Right lobe of liver (tissue), 4 donors: ENCODE results near the gene STX8.

Experiments
- POLR2A ChIP-seq: fragments of 450-650 bp; IDR thresholded peaks from one replicate; pipeline ENCODE4 v1.6.1; 2017; ENCODE audit warnings: antibody characterized with exemption, mild to moderate bottlenecking
- TF ChIP-seq, protein P1 (sequence below), 4 donors: fragments of 200-600 bp in 3 of 4; fragments of 450-650 bp in 1 of 4; IDR thresholded peaks; one replicate each; pipeline versions ENCODE4 v1.5.1 to v1.8.0; 2016 to 2022; ENCODE audit warnings: antibody characterized with exemption in 4 of 4, mild to moderate bottlenecking in 2 of 4
- donor health status: DM: no; HTN: no; CAD: no.
- donor health status: DM: no; HTN: no; CAD: no.
- donor health status: DM: no; HTN: yes; CAD: no.

DNA sequence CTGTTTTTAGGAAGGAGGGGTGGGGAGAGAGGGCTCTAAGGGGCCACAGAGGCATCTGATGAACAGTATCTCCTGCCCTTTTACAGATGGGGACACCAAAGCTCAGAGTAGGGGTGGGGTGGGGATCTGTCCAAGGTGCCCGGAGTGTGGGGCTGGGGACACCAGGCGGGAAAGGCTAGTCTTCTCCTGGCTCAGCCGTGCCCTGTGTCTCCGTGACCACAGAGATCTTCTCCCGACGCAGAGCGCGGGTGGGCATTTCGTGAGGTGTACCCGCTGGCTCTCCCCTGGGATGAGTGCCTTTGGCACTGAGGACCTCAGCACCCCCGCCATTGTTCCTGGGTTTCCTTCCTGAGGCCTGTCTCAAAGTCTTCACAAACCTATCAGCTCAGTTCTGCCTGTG is 344.8 kb downstream of the STX8 start:
- TF ChIP-seq, protein P1, sequence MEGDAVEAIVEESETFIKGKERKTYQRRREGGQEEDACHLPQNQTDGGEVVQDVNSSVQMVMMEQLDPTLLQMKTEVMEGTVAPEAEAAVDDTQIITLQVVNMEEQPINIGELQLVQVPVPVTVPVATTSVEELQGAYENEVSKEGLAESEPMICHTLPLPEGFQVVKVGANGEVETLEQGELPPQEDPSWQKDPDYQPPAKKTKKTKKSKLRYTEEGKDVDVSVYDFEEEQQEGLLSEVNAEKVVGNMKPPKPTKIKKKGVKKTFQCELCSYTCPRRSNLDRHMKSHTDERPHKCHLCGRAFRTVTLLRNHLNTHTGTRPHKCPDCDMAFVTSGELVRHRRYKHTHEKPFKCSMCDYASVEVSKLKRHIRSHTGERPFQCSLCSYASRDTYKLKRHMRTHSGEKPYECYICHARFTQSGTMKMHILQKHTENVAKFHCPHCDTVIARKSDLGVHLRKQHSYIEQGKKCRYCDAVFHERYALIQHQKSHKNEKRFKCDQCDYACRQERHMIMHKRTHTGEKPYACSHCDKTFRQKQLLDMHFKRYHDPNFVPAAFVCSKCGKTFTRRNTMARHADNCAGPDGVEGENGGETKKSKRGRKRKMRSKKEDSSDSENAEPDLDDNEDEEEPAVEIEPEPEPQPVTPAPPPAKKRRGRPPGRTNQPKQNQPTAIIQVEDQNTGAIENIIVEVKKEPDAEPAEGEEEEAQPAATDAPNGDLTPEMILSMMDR (IDR thresholded peaks at IDR 0.05), result no peak
- no peak for TF ChIP-seq POLR2A
